Measurements from ENCODE around the gene TDRD15.

- TF ChIP-seq CTCF (IDR thresholded peaks at IDR 0.05; ENCODE audit: insufficient read depth, low read length) (no peak), REST (IDR thresholded peaks at IDR 0.05; ENCODE audit: insufficient replicate concordance, low read depth) (no peak)
Observed at GRCh38 chr2:21123473-21124393, at the start of gene TDRD15.

All from HL-60 (cell line).